ENCODE results near the gene APEH. TPM values are rescaled to one million over a fixed set of nuclear protein-coding genes. Genes with fewer than 3 reads are reported as not detected.

The APEH gene
- total RNA-seq, 2 donors from 2014 or later = 84.4 to 116 TPM

DNA sequence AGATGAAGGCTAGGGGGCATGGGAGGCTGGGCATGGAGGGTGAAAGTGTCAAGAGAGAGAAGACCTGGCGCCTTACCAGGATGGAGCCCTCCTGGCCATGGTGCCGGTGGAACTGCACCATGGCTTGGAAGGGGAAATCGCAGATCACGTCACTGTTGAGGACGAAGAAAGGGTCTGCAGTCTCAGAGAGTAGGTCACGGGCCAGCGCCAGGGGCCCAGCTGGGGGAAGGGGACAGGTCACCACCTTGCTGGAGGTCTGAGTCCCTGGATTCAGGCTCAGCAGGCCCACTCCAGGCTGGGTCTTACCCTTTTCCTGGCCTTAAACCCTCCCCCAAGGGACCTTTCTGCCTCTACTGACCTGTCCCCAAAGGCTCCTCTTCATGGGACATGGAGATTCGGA lies 48.7 kb downstream of the APEH start:
- H3K36me3 ChIP-seq = peaks cover 0 to 15% of the 10 kb centered on the region in 2 donors
- no peaks in the 10 kb centered on the region for H3K9me3 ChIP-seq
- no peak for DNase-seq (ENCODE audit: low spot score)
- H3K27ac ChIP-seq = peak overlapping the region; percentile 97 to 98
- H3K4me3 ChIP-seq = peak overlapping the region; percentile 92 to 96
- TF ChIP-seq POLR2AphosphoS5 (IDR thresholded peaks at IDR 0.05) (no peak), POLR2A (IDR thresholded peaks at IDR 0.05) (no peak)
- TF ChIP-seq, protein P1, sequence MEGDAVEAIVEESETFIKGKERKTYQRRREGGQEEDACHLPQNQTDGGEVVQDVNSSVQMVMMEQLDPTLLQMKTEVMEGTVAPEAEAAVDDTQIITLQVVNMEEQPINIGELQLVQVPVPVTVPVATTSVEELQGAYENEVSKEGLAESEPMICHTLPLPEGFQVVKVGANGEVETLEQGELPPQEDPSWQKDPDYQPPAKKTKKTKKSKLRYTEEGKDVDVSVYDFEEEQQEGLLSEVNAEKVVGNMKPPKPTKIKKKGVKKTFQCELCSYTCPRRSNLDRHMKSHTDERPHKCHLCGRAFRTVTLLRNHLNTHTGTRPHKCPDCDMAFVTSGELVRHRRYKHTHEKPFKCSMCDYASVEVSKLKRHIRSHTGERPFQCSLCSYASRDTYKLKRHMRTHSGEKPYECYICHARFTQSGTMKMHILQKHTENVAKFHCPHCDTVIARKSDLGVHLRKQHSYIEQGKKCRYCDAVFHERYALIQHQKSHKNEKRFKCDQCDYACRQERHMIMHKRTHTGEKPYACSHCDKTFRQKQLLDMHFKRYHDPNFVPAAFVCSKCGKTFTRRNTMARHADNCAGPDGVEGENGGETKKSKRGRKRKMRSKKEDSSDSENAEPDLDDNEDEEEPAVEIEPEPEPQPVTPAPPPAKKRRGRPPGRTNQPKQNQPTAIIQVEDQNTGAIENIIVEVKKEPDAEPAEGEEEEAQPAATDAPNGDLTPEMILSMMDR (IDR thresholded peaks at IDR 0.05) = no peak
- WGBS = 57% methylated on average over 8 of the region's 8 CpGs
- intact Hi-C loops (cut with DNase I) = loop anchor here (5.0 kb wide), 1 partner anchor 64 kb away; the partner anchor contains the start of gene IP6K1
- peaks cover 20% of the 10 kb centered on the region for H3K4me1 ChIP-seq (replicated peaks)
- no peaks in the 10 kb centered on the region for H3K27me3 ChIP-seq (replicated peaks; ENCODE audit: insufficient read depth)

DNA sequence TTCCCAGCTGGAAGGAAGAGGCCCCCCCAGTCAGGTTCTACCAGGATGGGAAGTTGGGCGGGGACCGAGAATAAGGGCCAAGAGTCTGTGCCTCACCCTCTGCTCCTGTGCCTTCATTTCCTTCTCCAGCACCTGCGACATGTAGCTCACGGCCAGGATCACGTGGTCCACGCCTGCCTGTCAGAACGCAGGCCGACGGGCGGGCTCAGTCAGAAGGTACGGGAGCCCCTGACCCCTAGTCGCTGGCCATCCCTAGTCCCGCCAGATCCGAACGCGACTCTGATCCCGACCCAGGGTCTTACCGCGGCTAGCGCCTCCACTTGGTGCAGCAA lies 49.1 kb downstream of the APEH start:
- peak; percentile 72 for DNase-seq (ENCODE audit: low spot score)
- intact Hi-C loops (cut with DNase I) = loop anchor here (5.0 kb wide), 1 partner anchor 64 kb away; the partner anchor contains the start of gene IP6K1
- H3K4me1 ChIP-seq (replicated peaks) = peaks cover 20% of the 10 kb centered on the region
- TF ChIP-seq, protein P1 (IDR thresholded peaks at IDR 0.05) = no peak
- TF ChIP-seq POLR2AphosphoS5 (IDR thresholded peaks at IDR 0.05) (no peak), POLR2A (IDR thresholded peaks at IDR 0.05) (no peak)
- 0% methylated on average over 20 of the region's 20 CpGs for WGBS
- no peaks in the 10 kb centered on the region for H3K9me3 ChIP-seq
- H3K27me3 ChIP-seq (replicated peaks; ENCODE audit: insufficient read depth) = no peaks in the 10 kb centered on the region
- peak overlapping the region; percentile 92 to 96 for H3K4me3 ChIP-seq
- peaks cover 0 to 18% of the 10 kb centered on the region in 2 donors for H3K36me3 ChIP-seq
- peak overlapping the region; percentile 97 to 98 for H3K27ac ChIP-seq

DNA sequence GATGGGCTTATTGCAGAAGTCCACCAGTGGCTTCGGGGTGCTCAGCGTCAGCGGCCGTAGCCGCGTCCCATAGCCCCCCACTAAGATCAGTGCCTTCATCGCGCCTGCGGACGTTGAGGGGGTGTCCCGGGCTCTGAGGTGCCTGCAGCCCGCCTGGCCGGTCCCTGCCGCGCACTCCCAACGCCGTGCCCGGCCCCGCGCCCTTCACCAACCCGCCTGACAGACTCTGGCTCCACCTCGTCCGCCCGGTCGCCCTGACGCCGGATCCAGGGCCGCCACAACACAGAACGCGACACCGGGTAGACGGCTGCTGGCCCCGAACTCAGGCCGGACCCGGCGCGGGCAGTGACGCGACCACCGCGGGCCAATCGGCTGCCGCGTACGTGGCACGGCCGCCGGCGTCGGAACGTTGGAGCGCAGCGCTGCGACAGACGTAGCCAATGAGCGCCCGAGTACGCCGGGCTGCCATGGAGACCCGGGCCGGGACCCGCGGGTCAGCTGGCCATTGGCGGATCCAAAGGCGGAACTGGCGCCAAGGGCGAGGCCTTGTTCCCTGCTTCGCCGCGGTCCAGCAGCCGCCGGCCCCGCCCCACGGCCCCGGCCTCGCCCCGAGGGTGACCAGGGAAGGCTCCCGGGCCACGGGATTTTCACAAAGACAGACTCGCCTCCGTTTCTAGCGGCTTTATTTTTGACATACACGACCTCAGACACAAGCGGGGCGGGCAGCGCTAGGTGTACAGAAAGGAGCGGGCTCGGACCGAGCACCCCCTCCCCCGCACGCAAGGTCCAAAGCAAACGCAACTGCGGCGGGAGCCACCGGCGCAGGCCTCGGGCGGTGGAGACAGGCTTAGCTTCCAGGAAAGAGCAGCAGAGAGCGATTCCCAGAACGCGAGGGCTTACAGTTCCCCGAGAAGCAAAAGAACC lies 49.7 kb downstream of the APEH start, which contains the start of gene GMPPB:
Gene GMPPB, minus strand, starts transcription at position 324 of the 924 bp plus-strand sequence. Its CDS starts 225 bp downstream, at position 99.
- under 1% methylated on average over 78 of the region's 102 CpGs for WGBS
- Histone ChIP-seq H3K4me3 (peak within 1 kb of the TSS; percentile 92 to 96), H3K4me1 (replicated peaks) (peaks cover 17% of the 10 kb centered on the region), H3K36me3 (peaks cover 0 to 18% of the 10 kb centered on the region in 2 donors), H3K27me3 (replicated peaks; ENCODE audit: insufficient read depth) (no peaks in the 10 kb centered on the region), H3K27ac (peak within 1 kb of the TSS; percentile 97 to 98), H3K9me3 (no peaks in the 10 kb centered on the region)
- DNase-seq (ENCODE audit: low spot score) = peak; percentile 97
- intact Hi-C loops (cut with DNase I) = loop anchor here (5.0 kb wide), 1 partner anchor 63 kb away; the partner anchor contains the start of gene IP6K1
- TF ChIP-seq POLR2AphosphoS5 (IDR thresholded peaks at IDR 0.05) (peak; percentile 81), POLR2A (IDR thresholded peaks at IDR 0.05) (peak; percentile 66)
- TF ChIP-seq, protein P1 (IDR thresholded peaks at IDR 0.05) = no peak

DNA sequence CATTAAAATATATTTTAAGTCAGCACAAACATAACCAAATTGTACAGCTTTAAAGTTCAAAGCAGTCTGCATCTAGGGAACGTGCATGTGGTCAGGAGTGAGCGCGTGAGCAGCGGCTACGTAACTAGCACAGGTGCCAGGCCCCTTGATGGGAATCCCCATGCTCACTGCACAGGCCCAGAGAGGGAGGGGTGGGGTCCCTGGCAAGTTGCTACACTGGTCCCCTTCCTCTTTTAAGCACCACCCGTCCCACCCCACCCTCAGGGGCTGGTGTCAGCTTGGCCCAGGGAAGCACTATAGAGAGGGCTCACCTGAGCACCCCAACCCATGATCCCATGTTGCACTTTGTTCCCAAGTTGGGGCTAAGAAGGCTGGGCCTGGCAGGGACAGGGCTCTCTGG lies 50.4 kb downstream of the APEH start:
- peak overlapping the region; percentile 97 to 98 for H3K27ac ChIP-seq
- peaks cover 0 to 18% of the 10 kb centered on the region in 2 donors for H3K36me3 ChIP-seq
- H3K4me3 ChIP-seq = peak overlapping the region; percentile 92 to 96
- peaks cover 14% of the 10 kb centered on the region for H3K4me1 ChIP-seq (replicated peaks)
- intact Hi-C loops (cut with DNase I) = loop anchor here (5.0 kb wide), 1 partner anchor 63 kb away; the partner anchor contains the start of gene IP6K1
- H3K9me3 ChIP-seq = no peaks in the 10 kb centered on the region
- no peak for DNase-seq (ENCODE audit: low spot score)
- WGBS = 20% methylated on average over 6 of the region's 6 CpGs
- H3K27me3 ChIP-seq (replicated peaks; ENCODE audit: insufficient read depth) = no peaks in the 10 kb centered on the region
- TF ChIP-seq, protein P1 (IDR thresholded peaks at IDR 0.05) = no peak
- TF ChIP-seq POLR2AphosphoS5 (IDR thresholded peaks at IDR 0.05) (no peak), POLR2A (IDR thresholded peaks at IDR 0.05) (no peak)

Measured in prostate gland (tissue), 2 donors.